ENCODE measurements around the gene SPATC1L.

GRCh38 chr21:46158666-46159300, 25.5 kb downstream of the SPATC1L start:
- TF ChIP-seq CTCF (IDR thresholded peaks at IDR 0.05): no peak
- TF ChIP-seq POLR2A (IDR thresholded peaks at IDR 0.05): no peak
